HCT116 (cell line): ENCODE data around the gene DENND11. TPM values are rescaled to one million over a fixed set of nuclear protein-coding genes. Genes with fewer than 3 reads are reported as not detected.
A peak's percentile ranks its signal among the peaks of the same experiment; 100 is the strongest.

Experiments used
- ATAC-seq: fragments of 200-7000 bp; cut with Tn5 transposase; 2 replicates; pipeline ENCODE4 v1.9.1; 2020; ENCODE audit warnings: mild to moderate bottlenecking, moderate library complexity
- Bru-seq: library from RNA; stranded (reverse); fragments of 400-500 nt; gene quantifications from one replicate; lab custom pipeline; 2021; lab: Mats Ljungman, UMichigan
- BruChase-seq, 2 experiments: library from RNA; stranded (reverse); fragments of 400-500 nt; gene quantifications; one replicate each; lab custom pipeline; 2021; lab: Mats Ljungman, UMichigan
- BruUV-seq: library from RNA; stranded (reverse); fragments of 400-500 nt; replicated peaks from 2 replicates; lab custom pipeline; 2021; lab: Mats Ljungman, UMichigan
- CTCF ChIA-PET: fragments of 300-600 bp; sonication (Branson Sonifier 250); formaldehyde crosslinking; loops from one replicate; lab custom pipeline; 2021; ENCODE audit warnings: antibody characterized with exemption; lab: Charles Lee
- POLR2A ChIA-PET: fragments of 300-600, 350-600 bp; sonication (Branson Sonifier 250); formaldehyde crosslinking; loops from one replicate; lab custom pipeline; 2021; ENCODE audit warnings: antibody characterized with exemption; lab: Charles Lee
- RAD21 ChIA-PET, 2 experiments: fragments of 300-600 bp; sonication (Branson Sonifier 250); formaldehyde crosslinking; loops; one replicate each; lab custom pipeline; 2023; ENCODE audit warnings: low total read pairs in 2 of 2; ENCODE audit not compliant: uncharacterized antibody in 2 of 2, unreplicated experiment in 2 of 2, low non-redundant PET in 1 of 2; lab: Charles Lee
- DNase-seq: peaks from one replicate; pipeline ENCODE4 v3.0.0-alpha.2; 2010; ENCODE audit warnings: low read depth, low spot score
- H2AFZ ChIP-seq: fragments of 200-600 bp; shearing (Covaris generic), sonication (generic); 2 replicates; pipeline ENCODE4 v1.6.1; 2017; ENCODE audit warnings: low read depth, mixed run types, mixed read lengths, antibody characterized with exemption, low read length; ENCODE audit not compliant: poor library complexity, severe bottlenecking
- H3K27ac ChIP-seq: 2 replicates; pipeline ENCODE4 v1.5.1; 2012; ENCODE audit warnings: low read depth, low read length
- H3K27me3 ChIP-seq: fragments of 200-600 bp; sonication (generic); 2 replicates; pipeline ENCODE4 v1.6.1; 2016; ENCODE audit warnings: mixed run types, low read length, mixed read lengths; ENCODE audit not compliant: insufficient read depth
- H3K36me3 ChIP-seq, 2 experiments: fragments of 200-500 bp in 1 of 2; fragments of 200-600 bp in 1 of 2; sonication (Bioruptor generic) in 1 of 2; sonication (generic) in 1 of 2; 2 replicates each; pipeline versions ENCODE4 v1.5.1 to v1.6.1; 2014 to 2016; ENCODE audit warnings: low read length in 2 of 2, inconsistent platforms in 1 of 2, mixed read lengths in 1 of 2, mixed run types in 1 of 2; ENCODE audit not compliant: insufficient read depth in 2 of 2, control insufficient read depth in 1 of 2
- H3K4me1 ChIP-seq, 2 experiments: fragments of 200-600 bp in 1 of 2; sonication (generic) in 1 of 2; 2 replicates each; pipeline versions ENCODE4 v1.5.1 to v1.6.1; 2012 to 2017; ENCODE audit warnings: low read length in 2 of 2, inconsistent platforms in 1 of 2, mild to moderate bottlenecking in 1 of 2, mixed read lengths in 1 of 2, mixed run types in 1 of 2, moderate library complexity in 1 of 2; ENCODE audit not compliant: insufficient read depth in 2 of 2, control insufficient read depth in 1 of 2
- H3K4me2 ChIP-seq: fragments of 200-600 bp; sonication (generic); 2 replicates; pipeline ENCODE4 v1.6.1; 2017; ENCODE audit warnings: mixed run types, low read length, mixed read lengths
- H3K4me3 ChIP-seq, 2 experiments: fragments of 200-600 bp in 1 of 2; sonication (generic) in 1 of 2; replicated peaks in 1 of 2; 2 replicates each; pipeline ENCODE4 v1.5.1; 2011 to 2016; ENCODE audit warnings: low read length in 2 of 2, control low read depth in 1 of 2, low read depth in 1 of 2, mild to moderate bottlenecking in 1 of 2, mixed read lengths in 1 of 2, mixed run types in 1 of 2
- H3K79me2 ChIP-seq: fragments of 200-600 bp; sonication (generic); 2 replicates; pipeline ENCODE4 v1.6.1; 2017; ENCODE audit warnings: mild to moderate bottlenecking, mixed run types, low read length, moderate library complexity, mixed read lengths; ENCODE audit not compliant: insufficient read depth
- H3K9ac ChIP-seq: fragments of 200-600 bp; sonication (generic); 2 replicates; pipeline ENCODE4 v1.6.1; 2016; ENCODE audit warnings: low read length, mixed read lengths
- H3K9me2 ChIP-seq: fragments of 200-600 bp; sonication (generic), shearing (Covaris generic); 2 replicates; pipeline ENCODE4 v1.6.1; 2017; ENCODE audit warnings: mixed run types, mild to moderate bottlenecking, moderate library complexity; ENCODE audit not compliant: insufficient read depth
- H3K9me3 ChIP-seq, 2 experiments: fragments of 200-500 bp in 1 of 2; fragments of 200-600 bp in 1 of 2; sonication (Bioruptor generic) in 1 of 2; sonication (generic) in 1 of 2; 2 replicates each; pipeline ENCODE4 v1.6.1; 2014 to 2017; ENCODE audit warnings: low read length in 2 of 2, mixed read lengths in 2 of 2, inconsistent platforms in 1 of 2, low read depth in 1 of 2, mild to moderate bottlenecking in 1 of 2, mixed run types in 1 of 2, moderate library complexity in 1 of 2; ENCODE audit not compliant: control insufficient read depth in 1 of 2, insufficient read depth in 1 of 2
- H4K20me1 ChIP-seq: fragments of 200-600 bp; sonication (generic), shearing (Covaris generic); 2 replicates; pipeline ENCODE4 v1.6.1; 2017; ENCODE audit warnings: mixed run types, mild to moderate bottlenecking, moderate library complexity; ENCODE audit not compliant: insufficient read depth
- ELF1 ChIP-seq: IDR thresholded peaks from 2 replicates; pipeline ENCODE4 v1.6.1; 2012; ENCODE audit warnings: low read depth, borderline replicate concordance
- FOSL1 ChIP-seq: IDR thresholded peaks from 2 replicates; pipeline ENCODE4 v1.6.1; 2012; ENCODE audit warnings: low read depth
- POLR2A ChIP-seq: IDR thresholded peaks from 2 replicates; pipeline ENCODE4 v1.7.0; 2011; ENCODE audit warnings: borderline replicate concordance; ENCODE audit not compliant: insufficient read depth, insufficient read length; ENCODE audit errors: extremely low read depth
- POLR2AphosphoS5 ChIP-seq: IDR thresholded peaks from 2 replicates; pipeline ENCODE4 v1.6.1; 2011; ENCODE audit warnings: mild to moderate bottlenecking, low read depth, low read length, moderate library complexity
- RAD21 ChIP-seq: IDR thresholded peaks from 2 replicates; pipeline ENCODE4 v1.6.1; 2012; ENCODE audit warnings: low read depth, mild to moderate bottlenecking
- SIN3A ChIP-seq: IDR thresholded peaks from 2 replicates; pipeline ENCODE4 v1.6.1; 2012; ENCODE audit warnings: low read depth
- SP1 ChIP-seq: IDR thresholded peaks from 2 replicates; pipeline ENCODE4 v1.6.1; 2012; ENCODE audit warnings: low read depth
- ZBTB33 ChIP-seq: IDR thresholded peaks from 2 replicates; pipeline ENCODE4 v1.6.1; 2011; ENCODE audit warnings: mild to moderate bottlenecking, low read length, moderate library complexity; ENCODE audit not compliant: insufficient replicate concordance; ENCODE audit errors: extremely low read depth
- ZFX ChIP-seq: fragments of 450-650 bp; IDR thresholded peaks from 2 replicates; pipeline ENCODE4 v1.6.1; 2017
- intact Hi-C: fragments of 100-400 bp; cut with micrococcal nuclease; formaldehyde crosslinking; loops from 2 replicates; pipeline ENCODE4 v1.10.0; 2022
- long read RNA-seq: library from polyadenylated mRNA; unstranded; transcript quantifications from one replicate; pipeline ENCODE4 v2.0.0, GENCODE V29; 2021; ENCODE audit not compliant: unreplicated experiment
- polyA plus RNA-seq: library from polyadenylated mRNA; unstranded; fragments of >200 nt; gene quantifications from 2 replicates; pipeline ENCODE4 v1.2.1, GENCODE V29; 2012; ENCODE audit warnings: missing spikeins
- total RNA-seq: library from RNA; stranded (reverse); gene quantifications from one replicate; pipeline ENCODE4 v1.2.1, GENCODE V29; 2021; ENCODE audit not compliant: unreplicated experiment

The DENND11 gene
- 23.4 TPM for total RNA-seq
- polyA plus RNA-seq: 8.1 and 10.4 TPM in 2 replicates
- Bru-seq, nascent RNA: percentile 71 among the genes with signal in this experiment
- percentile 90 among the genes with signal in this experiment for BruChase-seq, experiment 1, labeled RNA remaining after a 6-hour chase
- BruChase-seq, experiment 2, labeled RNA remaining after a 2-hour chase: percentile 81 among the genes with signal in this experiment
- long read RNA-seq, full-length matches to known transcripts: 26 of 42 reads
- long read RNA-seq, partial matches to known transcripts: 6 of 42 reads
- long read RNA-seq, other reads (novel, unspliced or antisense): 10 of 42 reads

GRCh38 chr7:141702047-141702567 lies at the start of gene DENND11:
DENND11 (minus strand) TSS chr7:141702166; CDS start chr7:141702153, 13 bp downstream.
- no peaks in the 10 kb centered on the region for H3K9me3 ChIP-seq
- peak within 1 kb of the TSS; percentile 93 for H2AFZ ChIP-seq
- TF ChIP-seq POLR2A (no peak), RAD21 (no peak), SIN3A (0 out of 2 replicates have a peak, but pooled peaks have one; percentile 19), ZBTB33 (no peak), ZFX (peak; percentile 43; the same call in 1 of the 2 replicates), SP1 (no peak), POLR2AphosphoS5 (peak; percentile 61), ELF1 (no peak), FOSL1 (no peak)
- ChIA-PET POLR2A (no interaction called here), RAD21 (no interaction called here), CTCF (no interaction called here)
- no peaks in the 10 kb centered on the region for H3K9me2 ChIP-seq
- no peaks in the 10 kb centered on the region; the same call in 1 of the 2 replicates for H3K79me2 ChIP-seq
- H3K4me2 ChIP-seq: peak within 1 kb of the TSS; percentile 77
- DNase-seq (no peak), ATAC-seq (peak; percentile 89)
- intact Hi-C loops: no loop called here
- no peaks in the 10 kb centered on the region for H3K36me3 ChIP-seq
- no TSS peak for BruUV-seq
- peaks cover 8 to 12% of the 10 kb centered on the region in 2 experiments; a peak in 2 of 4 replicates for H3K4me1 ChIP-seq
- peak within 1 kb of the TSS; percentile 54; the same call in 1 of the 2 replicates for H3K27ac ChIP-seq
- H3K9ac ChIP-seq: peak within 1 kb of the TSS; percentile 56
- H3K4me3 ChIP-seq: peak within 1 kb of the TSS; percentile 56 to 67
- H4K20me1 ChIP-seq: no peaks in the 10 kb centered on the region
- no peaks in the 10 kb centered on the region for H3K27me3 ChIP-seq
